Stimulated activated CD4-positive, alpha-beta T cell treated with anti-CD3 and anti-CD28 coated beads, Interleukin-4, amount 100 ng/mL, for 24 hours (primary cell): ENCODE data around the gene BLM.
A peak's percentile ranks its signal among the peaks of the same experiment; 100 is the strongest.

Experiments used
- DNase-seq: peaks from one replicate; pipeline ENCODE4 v3.0.0-alpha.2; 2020

The BLM gene

GRCh38 chr15:90740545-90740944 lies 23.4 kb downstream of the BLM start:
- DNase-seq: peak; percentile 41

- no peak for DNase-seq
These were observed 24.9 kb downstream of the BLM start for GRCh38 chr15:90742087-90742486.

DNA sequence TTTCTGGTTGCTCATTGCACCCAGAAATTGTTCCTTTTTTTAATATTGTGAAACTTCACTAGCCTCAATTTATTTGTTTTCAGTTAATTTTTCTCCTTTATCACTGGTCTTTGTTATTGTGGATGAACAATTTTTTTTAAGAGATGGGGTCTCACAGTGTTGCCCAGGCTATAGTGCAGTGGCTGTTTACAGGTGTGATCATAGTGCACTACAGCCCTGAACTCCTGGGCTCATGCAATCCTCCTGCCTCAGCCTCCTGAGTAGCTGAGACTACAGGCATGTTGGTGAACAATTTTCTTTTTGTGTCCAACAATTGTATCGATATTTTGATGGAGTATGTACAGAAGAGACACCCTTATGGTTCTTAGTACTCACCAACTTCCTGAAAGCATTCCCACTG lies 26.3 kb downstream of the BLM start:
- DNase-seq: no peak

- DNase-seq: no peak
These were observed 27.7 kb downstream of the BLM start for GRCh38 chr15:90744759-90745402.

DNA sequence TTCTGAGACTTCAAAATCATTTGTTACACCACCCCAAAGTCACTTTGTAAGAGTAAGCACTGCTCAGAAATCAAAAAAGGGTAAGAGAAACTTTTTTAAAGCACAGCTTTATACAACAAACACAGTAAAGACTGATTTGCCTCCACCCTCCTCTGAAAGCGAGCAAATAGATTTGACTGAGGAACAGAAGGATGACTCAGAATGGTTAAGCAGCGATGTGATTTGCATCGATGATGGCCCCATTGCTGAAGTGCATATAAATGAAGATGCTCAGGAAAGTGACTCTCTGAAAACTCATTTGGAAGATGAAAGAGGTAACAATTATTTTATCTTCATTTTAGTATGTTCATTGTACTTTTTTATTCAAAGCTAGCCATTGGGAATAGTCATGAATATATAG lies 32.6 kb downstream of the BLM start:
- DNase-seq: peak; percentile 18

DNA sequence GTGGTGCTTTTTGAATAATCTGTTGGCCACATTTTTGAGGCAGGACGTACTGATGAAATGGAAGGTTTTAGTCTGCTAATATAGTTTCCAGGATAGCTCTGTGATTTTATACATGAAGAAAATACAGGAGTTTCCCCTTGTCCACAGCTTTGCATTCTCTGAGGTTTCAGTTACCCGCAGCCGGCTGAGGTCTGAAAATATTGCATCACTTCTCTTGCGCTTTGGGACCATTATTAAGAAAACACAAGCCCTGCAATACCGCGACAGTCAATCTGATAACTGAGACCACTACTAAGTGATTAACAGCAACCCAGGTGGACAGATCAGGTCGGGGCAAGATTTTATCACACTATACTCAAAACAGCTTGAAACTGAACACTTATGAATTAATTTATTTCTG lies 33.0 kb downstream of the BLM start:
- peak; percentile 35 for DNase-seq

DNA sequence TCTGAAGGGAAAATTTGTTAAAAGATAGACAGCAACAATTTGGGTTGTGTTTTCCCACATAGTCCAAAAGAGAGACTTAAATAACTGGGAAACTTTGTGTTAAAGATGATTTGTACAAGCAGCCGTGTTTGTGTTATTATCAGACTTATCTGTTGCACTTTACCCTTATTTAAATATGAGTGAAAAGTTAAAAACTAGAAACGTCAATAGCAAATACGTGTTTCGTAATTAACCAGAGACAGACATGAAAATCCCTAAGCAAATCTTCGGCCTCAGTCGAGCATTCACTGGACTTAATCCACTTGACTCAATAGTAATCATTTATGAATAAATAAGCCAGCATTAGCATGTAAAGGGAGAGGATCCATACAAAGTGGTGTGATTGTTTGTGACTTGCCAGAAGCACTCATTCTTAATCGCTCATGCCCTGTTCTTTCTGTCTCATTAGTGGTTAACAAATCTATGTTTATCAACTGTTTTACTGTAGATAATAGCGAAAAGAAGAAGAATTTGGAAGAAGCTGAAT lies 34.2 kb downstream of the BLM start:
- DNase-seq: no peak

- DNase-seq: no peak
These were observed 39.8 kb downstream of the BLM start for GRCh38 chr15:90756916-90757315.

- DNase-seq: no peak
These were observed 40.3 kb downstream of the BLM start for GRCh38 chr15:90757461-90757860.

GRCh38 chr15:90760661-90761232 lies 43.6 kb downstream of the BLM start:
- no peak for DNase-seq

DNA sequence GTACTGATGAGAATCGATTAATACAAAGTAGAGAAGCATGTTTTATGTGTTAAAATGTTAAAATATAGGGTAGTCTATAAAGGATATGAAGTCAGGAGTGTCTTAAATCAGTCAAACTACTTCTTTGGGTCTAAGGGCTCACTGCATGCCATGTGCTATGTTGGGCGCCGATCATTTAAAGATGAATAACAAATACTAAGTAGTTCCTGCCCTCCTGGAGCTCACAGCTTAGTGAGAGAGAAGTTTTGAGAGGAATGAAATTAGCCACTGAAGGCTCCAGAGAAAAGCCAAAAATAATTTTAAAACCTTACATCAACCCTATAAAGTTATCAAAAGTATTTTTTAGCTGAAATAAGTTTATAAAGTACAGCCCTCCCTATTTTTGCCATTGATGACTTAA lies 44.5 kb downstream of the BLM start:
- no peak for DNase-seq

DNA sequence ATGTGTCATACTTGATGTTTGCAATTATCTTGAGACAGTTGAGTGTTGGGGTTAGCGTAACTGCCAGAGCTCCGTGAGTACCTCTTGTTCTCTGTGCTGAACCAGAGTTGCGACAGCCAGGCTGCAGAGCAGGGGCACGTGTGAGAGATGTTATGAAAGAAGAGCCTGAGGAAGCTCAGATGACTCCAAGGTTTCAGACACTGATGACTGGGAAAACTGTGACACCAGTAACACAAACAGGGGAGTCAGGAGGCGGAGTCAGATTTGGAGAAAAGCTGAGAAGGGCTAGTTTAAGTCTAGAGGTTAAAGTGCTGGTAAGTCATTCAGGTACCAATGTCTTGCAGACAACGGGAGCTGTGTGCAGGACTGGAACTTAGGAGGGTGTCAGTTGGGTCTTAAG lies 45.0 kb downstream of the BLM start:
- DNase-seq: no peak

- DNase-seq: no peak
These were observed 46.4 kb downstream of the BLM start for GRCh38 chr15:90763366-90764099.

- no peak for DNase-seq
These were observed 48.4 kb downstream of the BLM start for GRCh38 chr15:90765531-90765930.

GRCh38 chr15:90765966-90766365 lies 48.8 kb downstream of the BLM start:
- no peak for DNase-seq

DNA sequence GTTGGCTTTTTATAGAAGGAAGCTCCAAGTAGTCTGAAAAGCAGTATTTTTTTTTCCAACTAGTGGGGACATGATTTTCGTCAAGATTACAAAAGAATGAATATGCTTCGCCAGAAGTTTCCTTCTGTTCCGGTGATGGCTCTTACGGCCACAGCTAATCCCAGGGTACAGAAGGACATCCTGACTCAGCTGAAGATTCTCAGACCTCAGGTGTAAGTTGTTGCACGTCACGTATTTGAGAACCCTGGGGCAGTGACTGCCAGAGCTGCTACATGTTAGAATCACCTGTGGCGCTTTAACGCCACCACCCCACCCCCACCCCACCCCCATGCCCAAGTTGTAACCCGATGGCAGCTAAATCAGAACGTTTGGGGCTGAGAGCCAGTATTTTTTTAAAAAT lies 52.2 kb downstream of the BLM start:
- DNase-seq: no peak

- no peak for DNase-seq
These were observed 56.3 kb downstream of the BLM start for GRCh38 chr15:90773485-90773884.

- no peak for DNase-seq
These were observed 57.8 kb downstream of the BLM start for GRCh38 chr15:90774731-90775514.

DNA sequence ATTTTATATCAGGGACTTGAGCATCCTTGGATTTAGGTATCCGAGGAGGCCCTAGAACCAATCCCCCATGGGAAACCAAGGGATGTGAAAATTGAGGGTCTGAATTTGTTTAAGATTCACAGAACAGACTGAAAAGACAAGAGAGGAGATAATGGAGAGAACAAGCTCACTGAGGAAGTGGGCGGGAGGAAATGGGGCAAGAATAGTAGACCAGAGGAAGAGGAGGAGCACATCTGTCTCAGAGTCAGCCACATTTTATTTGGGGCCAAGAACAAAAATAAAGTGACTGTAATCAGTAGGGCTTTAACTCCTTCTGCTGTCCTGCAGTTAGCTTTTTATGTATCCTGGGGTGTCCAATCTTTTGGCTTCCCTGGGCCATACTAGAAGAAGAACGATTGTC lies 63.8 kb downstream of the BLM start:
- DNase-seq: no peak

- DNase-seq: no peak
These were observed 65.3 kb downstream of the BLM start for GRCh38 chr15:90782442-90782841.

DNA sequence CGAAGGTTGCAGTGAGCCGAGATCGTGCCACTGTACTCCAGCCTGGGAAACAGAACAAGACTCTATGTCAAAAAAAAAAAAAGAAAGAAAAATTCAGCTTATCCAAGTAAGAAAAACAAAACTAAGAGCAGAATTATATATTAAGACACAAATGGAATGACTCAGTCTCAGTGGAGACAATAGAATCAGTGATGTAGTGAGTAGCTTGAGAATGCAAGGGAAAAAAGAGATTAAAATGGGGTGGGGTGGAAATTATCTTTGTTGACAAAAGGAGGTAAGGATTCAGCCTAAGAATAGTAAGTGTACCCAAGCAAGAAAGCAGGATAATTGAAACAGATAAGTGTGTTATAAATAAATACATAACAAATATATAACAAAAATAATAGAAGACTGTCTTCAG lies 70.7 kb downstream of the BLM start:
- DNase-seq: no peak

DNA sequence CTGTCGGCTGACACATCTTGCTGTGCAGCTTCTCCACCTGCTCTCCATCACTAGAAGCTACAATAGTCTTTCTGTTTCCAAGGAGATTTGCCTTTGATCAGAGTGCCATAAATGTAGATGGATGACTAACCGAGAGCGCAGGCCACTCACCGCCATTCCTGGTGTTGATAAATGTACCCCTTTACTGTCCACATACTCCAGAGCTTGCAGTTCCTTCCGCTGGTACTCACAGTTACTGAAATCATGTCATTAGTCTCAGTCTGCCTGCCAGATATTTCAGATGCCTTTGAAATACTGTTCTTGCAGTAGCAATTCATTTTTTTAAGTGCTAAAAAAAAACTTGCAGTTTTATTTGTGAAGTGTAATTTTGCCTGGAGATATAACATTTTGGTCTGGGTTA lies 72.3 kb downstream of the BLM start:
- DNase-seq: no peak

- no peak for DNase-seq
These were observed 72.9 kb downstream of the BLM start for GRCh38 chr15:90790057-90790456.

GRCh38 chr15:90790561-90790960 lies 73.4 kb downstream of the BLM start:
- no peak for DNase-seq
